Body of pancreas (tissue), 4 donors: ENCODE measurements around the gene TAPT1. TPM values are rescaled to one million over a fixed set of nuclear protein-coding genes. Genes with fewer than 3 reads are reported as not detected.

ENCODE experiments used
- ATAC-seq: fragments of 150-250 bp; one replicate; pipeline ENCODE4 v1.9.1; 2016
- DNase-seq, 4 donors: peaks; one replicate each; pipeline ENCODE4 v3.0.0-alpha.2; 2019
- H3K27ac ChIP-seq, 4 donors: fragments of 200-600 bp; sonication (generic); 1 replicate in 3 of 4; 2 replicates in 1 of 4; pipeline versions ENCODE4 v1.5.1 to v1.6.1; 2016 to 2019; ENCODE audit warnings: mild to moderate bottlenecking in 1 of 4, mixed read lengths in 1 of 4, moderate library complexity in 1 of 4
- H3K27me3 ChIP-seq, 2 donors: fragments of 200-600 bp; sonication (generic); one replicate each; pipeline ENCODE4 v1.6.0; 2016; ENCODE audit warnings: mild to moderate bottlenecking in 1 of 2
- H3K36me3 ChIP-seq, 2 donors: fragments of 200-600 bp; sonication (generic); replicated peaks in 1 of 2; 2 replicates each; pipeline ENCODE4 v1.5.1; 2016; ENCODE audit warnings: low read depth in 2 of 2; ENCODE audit not compliant: insufficient read depth in 1 of 2
- H3K4me1 ChIP-seq: fragments of 200-600 bp; sonication (generic); one replicate; pipeline ENCODE4 v1.6.0; 2016
- H3K4me3 ChIP-seq, 2 donors: fragments of 200-600 bp; sonication (generic); 1 replicate in 1 of 2; 2 replicates in 1 of 2; pipeline ENCODE4 v1.5.1; 2016 to 2019
- H3K9me3 ChIP-seq, 3 donors: fragments of 200-600 bp; sonication (generic); 1 replicate in 2 of 3; 2 replicates in 1 of 3; pipeline ENCODE4 v1.5.1; 2016
- CTCF ChIP-seq, 7 experiments: fragments of 450-650 bp in 4 of 7; fragments of 200-600 bp in 3 of 7; sonication (generic) in 3 of 7; IDR thresholded peaks; one replicate each; pipeline ENCODE4 v1.5.1; 2016 to 2019; ENCODE audit warnings: antibody characterized with exemption in 7 of 7
- POLR2A ChIP-seq, 3 donors: fragments of 450-650 bp; IDR thresholded peaks; one replicate each; pipeline ENCODE4 v1.6.1; 2016; ENCODE audit warnings: antibody characterized with exemption in 3 of 3, mild to moderate bottlenecking in 2 of 3
- WGBS, 2 donors: methylation state at CpG; one replicate each; pipeline ENCODE4 v1.1.5; 2017; 5-methylcytosine and 5-hydroxymethylcytosine counted together
- intact Hi-C: fragments of 100-400 bp; cut with DNase I; formaldehyde crosslinking; loops from one replicate; pipeline ENCODE4 v1.15.1; 2023
- total RNA-seq, 2 donors: library from RNA; depleted of rRNA; stranded (reverse); fragments of >200 nt; gene quantifications; one replicate each; pipeline ENCODE4 v1.1.0, GENCODE V29; 2016

The TAPT1 gene
- total RNA-seq, 2 donors from 2014 or later = 26.4 to 30.9 TPM

- ATAC-seq (no peak), DNase-seq (no peak)
- H3K36me3 ChIP-seq = no peaks in the 10 kb centered on the region
- no peaks in the 10 kb centered on the region for H3K4me1 ChIP-seq
- H3K27ac ChIP-seq = no peak overlapping the region
- WGBS, 2 donors = 92 to 95% methylated on average over 5 of the region's 5 CpGs
- no peaks in the 10 kb centered on the region for H3K27me3 ChIP-seq
- intact Hi-C loops = no loop called here
- H3K4me3 ChIP-seq = no peak overlapping the region
- H3K9me3 ChIP-seq = no peaks in the 10 kb centered on the region
- TF ChIP-seq CTCF (IDR thresholded peaks at IDR 0.05) (no peak), POLR2A (IDR thresholded peaks at IDR 0.05) (no peak)
Measured at GRCh38 chr4:16236402-16237023, 10.2 kb upstream of the TAPT1 start.

- no peak for TF ChIP-seq POLR2A (IDR thresholded peaks at IDR 0.05)
- WGBS, 2 donors = 86 to 90% methylated on average over 4 of the region's 4 CpGs
- Histone ChIP-seq H3K27ac (no peak overlapping the region), H3K4me1 (no peaks in the 10 kb centered on the region), H3K9me3 (no peaks in the 10 kb centered on the region), H3K4me3 (no peak overlapping the region), H3K27me3 (no peaks in the 10 kb centered on the region), H3K36me3 (no peaks in the 10 kb centered on the region)
- no peak for ATAC-seq
- intact Hi-C loops = no loop called here
- DNase-seq = no peak
Measured at GRCh38 chr4:16235209-16235608, 8.9 kb upstream of the TAPT1 start.

- Histone ChIP-seq H3K9me3 (no peaks in the 10 kb centered on the region), H3K36me3 (no peaks in the 10 kb centered on the region), H3K4me3 (no peak overlapping the region), H3K27me3 (no peaks in the 10 kb centered on the region), H3K4me1 (no peaks in the 10 kb centered on the region), H3K27ac (no peak overlapping the region)
- no peak for TF ChIP-seq POLR2A (IDR thresholded peaks at IDR 0.05)
- TF ChIP-seq CTCF (IDR thresholded peaks at IDR 0.05) = no peak
- WGBS, 2 donors = 92 to 93% methylated on average over 4 of the region's 4 CpGs
- intact Hi-C loops = no loop called here
- ATAC-seq (no peak), DNase-seq (no peak)
Measured at GRCh38 chr4:16233569-16234177, 7.4 kb upstream of the TAPT1 start.

- TF ChIP-seq CTCF (IDR thresholded peaks at IDR 0.05) (no peak), POLR2A (IDR thresholded peaks at IDR 0.05) (no peak)
- ATAC-seq (no peak), DNase-seq (no peak)
- peak overlapping the region in 2 of 4 donors; percentile 21 to 53 for H3K27ac ChIP-seq
- peaks cover 5% of the 10 kb centered on the region for H3K4me1 ChIP-seq
- no peaks in the 10 kb centered on the region for H3K27me3 ChIP-seq
- no peak overlapping the region for H3K4me3 ChIP-seq
- H3K36me3 ChIP-seq = no peaks in the 10 kb centered on the region
- intact Hi-C loops = no loop called here
- H3K9me3 ChIP-seq = no peaks in the 10 kb centered on the region
- WGBS, 2 donors = 20 to 26% methylated on average over 4 of the region's 4 CpGs
Measured at GRCh38 chr4:16231570-16232245, 5.4 kb upstream of the TAPT1 start.

- no peaks in the 10 kb centered on the region for H3K9me3 ChIP-seq
- no peak overlapping the region for H3K4me3 ChIP-seq
- peaks cover 5% of the 10 kb centered on the region for H3K4me1 ChIP-seq
- intact Hi-C loops = no loop called here
- no peak for TF ChIP-seq POLR2A (IDR thresholded peaks at IDR 0.05)
- TF ChIP-seq CTCF (IDR thresholded peaks at IDR 0.05) = no peak
- no peak overlapping the region for H3K27ac ChIP-seq
- ATAC-seq (no peak), DNase-seq (no peak)
- no peaks in the 10 kb centered on the region for H3K27me3 ChIP-seq
- WGBS, 2 donors = 59 to 64% methylated on average over 2 of the region's 2 CpGs
- H3K36me3 ChIP-seq = no peaks in the 10 kb centered on the region
Measured at GRCh38 chr4:16230308-16230707, 4.0 kb upstream of the TAPT1 start.
